Peyer's patch (tissue), 4 donors: ENCODE data around the gene TOR2A. TPM values are rescaled to one million over a fixed set of nuclear protein-coding genes. Genes with fewer than 3 reads are reported as not detected.

ENCODE experiments used
- DNase-seq, 3 donors: peaks; one replicate each; pipeline ENCODE4 v3.0.0-alpha.2; 2017 to 2019
- H3K27ac ChIP-seq, 4 donors: fragments of 200-600 bp; sonication (generic); one replicate each; pipeline ENCODE4 v1.5.1; 2016 to 2019
- H3K27me3 ChIP-seq, 2 donors: fragments of 200-600 bp; sonication (generic); one replicate each; pipeline ENCODE4 v1.5.1; 2019
- H3K36me3 ChIP-seq, 3 donors: fragments of 200-600 bp; sonication (generic); one replicate each; pipeline ENCODE4 v1.5.1; 2016 to 2019
- H3K4me1 ChIP-seq, 4 donors: fragments of 200-600 bp; sonication (generic); one replicate each; pipeline ENCODE4 v1.5.1; 2016 to 2019
- H3K4me3 ChIP-seq, 4 donors: fragments of 200-600 bp; sonication (generic); 1 replicate in 3 of 4; 2 replicates in 1 of 4; pipeline ENCODE4 v1.5.1; 2016 to 2019; ENCODE audit warnings: mild to moderate bottlenecking in 1 of 4
- H3K9me3 ChIP-seq, 4 donors: fragments of 200-600 bp; sonication (generic); one replicate each; pipeline ENCODE4 v1.5.1; 2016 to 2019; ENCODE audit warnings: mild to moderate bottlenecking in 1 of 4
- POLR2A ChIP-seq, 2 donors: fragments of 450-650 bp; IDR thresholded peaks; one replicate each; pipeline ENCODE4 v1.5.1; 2017; ENCODE audit warnings: antibody characterized with exemption in 2 of 2, mild to moderate bottlenecking in 2 of 2, moderate library complexity in 2 of 2
- total RNA-seq, 4 donors: library from RNA; depleted of rRNA; stranded (reverse); fragments of >200 nt; gene quantifications; one replicate each; pipeline ENCODE4 v1.1.0, GENCODE V29; 2016
- TF ChIP-seq, protein P1 (sequence below), 6 experiments: fragments of 450-650 bp in 4 of 6; fragments of 200-600 bp in 2 of 6; sonication (generic) in 1 of 6; IDR thresholded peaks; one replicate each; pipeline ENCODE4 v1.5.1; 2017 to 2019; ENCODE audit warnings: antibody characterized with exemption in 6 of 6, mild to moderate bottlenecking in 3 of 6, moderate library complexity in 1 of 6

TOR2A gene
- total RNA-seq, 4 donors from 2014 or later, result 26.4 to 70.9 (median 35.4) TPM

DNA sequence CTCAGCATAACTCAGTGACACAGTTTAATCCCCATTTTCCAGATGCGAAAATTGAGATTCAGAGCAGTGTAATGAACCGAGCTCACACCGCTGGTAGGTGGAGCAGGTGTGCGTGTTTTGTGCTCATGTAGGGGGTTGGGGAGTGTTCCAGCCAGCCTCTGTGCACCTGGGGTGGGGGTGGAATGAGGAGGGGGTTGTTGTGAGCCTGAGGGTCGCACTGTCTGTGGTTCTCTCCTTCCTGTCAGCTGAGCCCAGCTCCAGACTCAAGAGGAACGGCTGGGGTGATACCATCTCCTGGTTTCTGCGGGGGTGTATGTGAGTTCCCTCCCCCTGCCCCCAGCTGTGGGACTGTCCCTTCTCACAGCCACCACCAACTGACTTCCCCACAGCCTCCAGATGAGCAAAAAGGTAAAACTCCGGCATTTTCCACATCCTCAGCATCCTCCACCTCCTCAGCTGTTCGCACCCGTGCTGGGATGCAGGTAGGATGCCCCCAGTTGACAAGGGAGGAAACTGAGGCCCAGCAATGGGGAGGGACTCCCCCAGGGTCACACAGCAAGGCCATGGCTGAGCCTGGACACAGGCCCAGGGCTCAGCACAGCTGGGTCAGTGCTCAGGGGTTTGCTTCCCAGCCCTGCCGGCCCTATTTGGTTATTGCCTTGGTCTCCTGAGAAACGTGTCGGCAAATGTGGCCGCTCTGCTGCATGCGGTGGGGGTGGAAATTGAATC, 41.3 kb upstream of the TOR2A start:
- no peaks in the 10 kb centered on the region for H3K27me3 ChIP-seq
- peaks cover 0 to 12% (median 3%) of the 10 kb centered on the region in 4 donors for H3K4me1 ChIP-seq
- H3K9me3 ChIP-seq, result no peaks in the 10 kb centered on the region
- peak overlapping the region; percentile 17 to 50 (median 44) for H3K4me3 ChIP-seq
- TF ChIP-seq, protein P1, sequence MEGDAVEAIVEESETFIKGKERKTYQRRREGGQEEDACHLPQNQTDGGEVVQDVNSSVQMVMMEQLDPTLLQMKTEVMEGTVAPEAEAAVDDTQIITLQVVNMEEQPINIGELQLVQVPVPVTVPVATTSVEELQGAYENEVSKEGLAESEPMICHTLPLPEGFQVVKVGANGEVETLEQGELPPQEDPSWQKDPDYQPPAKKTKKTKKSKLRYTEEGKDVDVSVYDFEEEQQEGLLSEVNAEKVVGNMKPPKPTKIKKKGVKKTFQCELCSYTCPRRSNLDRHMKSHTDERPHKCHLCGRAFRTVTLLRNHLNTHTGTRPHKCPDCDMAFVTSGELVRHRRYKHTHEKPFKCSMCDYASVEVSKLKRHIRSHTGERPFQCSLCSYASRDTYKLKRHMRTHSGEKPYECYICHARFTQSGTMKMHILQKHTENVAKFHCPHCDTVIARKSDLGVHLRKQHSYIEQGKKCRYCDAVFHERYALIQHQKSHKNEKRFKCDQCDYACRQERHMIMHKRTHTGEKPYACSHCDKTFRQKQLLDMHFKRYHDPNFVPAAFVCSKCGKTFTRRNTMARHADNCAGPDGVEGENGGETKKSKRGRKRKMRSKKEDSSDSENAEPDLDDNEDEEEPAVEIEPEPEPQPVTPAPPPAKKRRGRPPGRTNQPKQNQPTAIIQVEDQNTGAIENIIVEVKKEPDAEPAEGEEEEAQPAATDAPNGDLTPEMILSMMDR (IDR thresholded peaks at IDR 0.05), result no peak
- no peak for TF ChIP-seq POLR2A (IDR thresholded peaks at IDR 0.05)
- peak in 2 of 3 donors; percentile 91 to 93 for DNase-seq
- no peaks in the 10 kb centered on the region for H3K36me3 ChIP-seq
- H3K27ac ChIP-seq, result peak overlapping the region; percentile 27 to 88 (median 74)

- no peak for TF ChIP-seq POLR2A (IDR thresholded peaks at IDR 0.05)
- TF ChIP-seq, protein P1 (IDR thresholded peaks at IDR 0.05), result no peak
- H3K36me3 ChIP-seq, result no peaks in the 10 kb centered on the region
- H3K9me3 ChIP-seq, result no peaks in the 10 kb centered on the region
- H3K4me3 ChIP-seq, result no peak overlapping the region
- no peak for DNase-seq
- no peak overlapping the region for H3K27ac ChIP-seq
- no peaks in the 10 kb centered on the region for H3K27me3 ChIP-seq
- H3K4me1 ChIP-seq, result peaks cover 0 to 19% (median 13%) of the 10 kb centered on the region in 4 donors
Measured at GRCh38 chr9:127773981-127774380, 38.9 kb upstream of the TOR2A start.

GRCh38 chr9:127773272-127773671, 38.2 kb upstream of the TOR2A start:
- no peak overlapping the region for H3K4me3 ChIP-seq

GRCh38 chr9:127772603-127773002, 37.5 kb upstream of the TOR2A start:
- H3K27ac ChIP-seq, result no peak overlapping the region
- DNase-seq, result no peak
- H3K4me1 ChIP-seq, result peaks cover 0 to 23% (median 14%) of the 10 kb centered on the region in 4 donors
- no peaks in the 10 kb centered on the region for H3K27me3 ChIP-seq
- H3K4me3 ChIP-seq, result no peak overlapping the region
- TF ChIP-seq POLR2A (IDR thresholded peaks at IDR 0.05), result no peak
- TF ChIP-seq, protein P1 (IDR thresholded peaks at IDR 0.05), result no peak
- no peaks in the 10 kb centered on the region for H3K9me3 ChIP-seq
- no peaks in the 10 kb centered on the region for H3K36me3 ChIP-seq

More at GRCh38 chr9:127773272-127773671, 38.2 kb upstream of the TOR2A start:
- H3K27me3 ChIP-seq, result no peaks in the 10 kb centered on the region
- H3K36me3 ChIP-seq, result no peaks in the 10 kb centered on the region
- no peaks in the 10 kb centered on the region for H3K9me3 ChIP-seq
- no peak for DNase-seq
- H3K4me1 ChIP-seq, result peaks cover 0 to 20% (median 11%) of the 10 kb centered on the region in 4 donors
- no peak overlapping the region for H3K27ac ChIP-seq
- no peak for TF ChIP-seq POLR2A (IDR thresholded peaks at IDR 0.05)
- TF ChIP-seq, protein P1 (IDR thresholded peaks at IDR 0.05), result no peak

DNA sequence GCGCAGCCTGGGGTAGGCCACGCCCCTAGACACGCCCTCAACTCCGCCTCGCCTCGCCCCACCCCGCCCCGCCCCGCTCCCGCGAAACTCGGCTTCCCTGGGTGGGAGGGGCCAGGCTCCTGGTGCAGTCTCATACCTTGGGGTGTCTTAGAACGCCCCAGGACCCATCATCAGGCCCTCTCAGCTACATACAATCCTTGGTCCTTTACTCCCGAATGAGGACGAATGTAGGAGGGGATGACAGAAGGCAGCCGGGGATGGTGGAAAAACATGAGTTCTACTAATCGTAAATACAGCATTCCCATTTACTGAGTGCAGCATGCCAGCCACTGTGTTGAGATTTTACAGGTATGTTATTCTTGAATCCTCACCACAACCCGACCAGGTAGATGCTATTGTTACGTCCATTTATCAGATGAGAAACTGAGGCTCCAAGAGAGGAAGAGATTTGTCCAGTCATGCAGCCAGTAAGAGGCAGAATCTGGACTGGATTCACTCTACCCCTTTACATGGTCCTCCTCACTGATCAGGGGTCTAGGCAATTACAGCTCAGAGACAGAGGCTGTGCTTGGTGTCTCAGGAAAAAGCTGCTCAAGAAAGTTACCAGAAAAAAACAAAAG, 36.6 kb upstream of the TOR2A start:
- no peak for TF ChIP-seq POLR2A (IDR thresholded peaks at IDR 0.05)
- TF ChIP-seq, protein P1 (IDR thresholded peaks at IDR 0.05), result no peak
- H3K9me3 ChIP-seq, result no peaks in the 10 kb centered on the region
- no peaks in the 10 kb centered on the region for H3K36me3 ChIP-seq
- H3K27me3 ChIP-seq, result no peaks in the 10 kb centered on the region
- peak overlapping the region; percentile 43 to 67 (median 51) for H3K4me3 ChIP-seq
- DNase-seq, result no peak
- H3K27ac ChIP-seq, result peak overlapping the region; percentile 65 to 80 (median 70)
- peaks cover 0 to 24% (median 15%) of the 10 kb centered on the region in 4 donors for H3K4me1 ChIP-seq
